Activated CD8-positive, alpha-beta memory T cell treated with anti-CD3 and anti-CD28 coated beads for 36 hours (primary cell): ENCODE data around the gene ACCSL. TPM values are rescaled to one million over a fixed set of nuclear protein-coding genes. Genes with fewer than 3 reads are reported as not detected.

Experiments
- CTCF ChIA-PET: fragments of 350-600 bp; sonication (Branson Sonifier 250); formaldehyde crosslinking; loops from one replicate; lab custom pipeline; 2021; ENCODE audit warnings: antibody characterized with exemption; lab: Charles Lee
- POLR2A ChIA-PET: fragments of 350-600 bp; sonication (Branson Sonifier 250); formaldehyde crosslinking; loops from one replicate; lab custom pipeline; 2021; ENCODE audit warnings: antibody characterized with exemption; lab: Charles Lee
- total RNA-seq, 2 experiments: library from RNA; stranded (reverse); gene quantifications; one replicate each; pipeline ENCODE4 v1.2.3, GENCODE V29; 2021

Gene ACCSL
- total RNA-seq, 2 experiments from 2014 or later: not detected

DNA sequence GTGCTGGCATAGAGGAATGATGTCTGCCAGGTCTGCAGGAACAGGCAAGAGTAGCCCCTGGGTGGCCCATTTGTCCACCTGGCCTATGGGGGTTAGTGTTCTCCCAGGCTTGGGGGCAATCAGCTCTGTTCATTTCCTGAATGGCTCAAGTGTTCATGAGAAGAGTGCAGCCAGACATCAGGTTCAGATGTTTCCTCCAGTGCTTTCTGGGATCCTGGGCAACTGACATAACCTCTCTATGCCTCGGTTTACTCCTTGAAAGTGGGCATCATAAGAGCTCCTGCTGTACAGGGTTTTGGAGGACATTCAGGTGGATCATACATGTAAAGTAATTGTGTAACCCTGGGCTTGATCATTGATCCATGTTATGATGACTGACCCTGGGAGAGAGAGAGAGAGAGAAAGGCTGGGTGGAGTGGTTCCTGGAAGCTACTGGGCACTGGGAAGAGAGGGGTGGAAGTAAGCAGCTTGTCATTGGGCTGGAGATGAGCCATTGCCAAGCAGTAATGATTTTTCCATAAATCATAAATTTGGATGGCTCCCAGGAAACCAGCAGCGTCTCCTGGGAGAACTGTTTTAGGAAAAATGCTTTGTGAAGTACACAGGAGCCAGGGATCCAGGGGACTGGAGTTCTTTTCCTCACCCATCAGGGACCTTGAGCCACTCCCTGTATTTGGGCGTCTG, 30.2 kb upstream of the ACCSL start:
- ChIA-PET CTCF (no interaction called here), POLR2A (no interaction called here)

DNA sequence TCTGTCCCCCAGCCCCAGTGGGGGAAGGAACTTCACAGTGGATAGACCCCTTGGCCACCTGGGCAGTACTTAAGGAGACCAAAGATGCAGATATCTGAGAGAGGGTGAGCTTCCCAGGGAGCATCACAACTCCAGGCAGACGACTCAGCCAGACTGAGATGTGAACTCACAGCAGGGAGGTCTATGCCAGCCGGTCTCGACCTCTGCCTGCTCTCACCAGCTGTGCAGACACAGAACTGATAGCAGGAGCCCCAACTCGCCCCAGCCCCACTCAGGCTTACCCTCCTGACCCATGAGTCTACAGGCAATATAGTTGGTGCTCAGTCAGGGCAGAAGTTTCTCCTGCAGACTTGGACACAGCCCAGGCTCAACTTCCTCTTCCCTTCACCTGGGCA, 29.7 kb upstream of the ACCSL start:
- CTCF ChIA-PET: no interaction called here

DNA sequence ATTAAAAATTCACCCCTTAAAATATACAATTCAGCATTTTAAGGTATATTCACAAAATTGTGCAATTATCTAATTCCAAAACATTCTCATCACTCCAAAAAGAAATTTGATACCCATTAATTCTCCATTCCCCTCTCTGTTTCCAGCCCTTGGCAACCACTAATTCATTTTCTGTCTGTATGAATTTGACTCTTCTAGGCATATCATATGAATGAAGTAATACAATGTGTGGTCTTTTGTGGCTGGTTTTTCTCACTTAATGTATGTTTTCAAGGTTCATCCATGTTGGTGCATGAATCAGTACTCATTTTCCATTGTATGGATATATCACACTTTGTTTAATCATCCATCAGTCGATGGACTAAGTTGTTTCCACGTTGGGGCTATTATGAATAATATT, 29.0 kb upstream of the ACCSL start:
- ChIA-PET POLR2A (no interaction called here), CTCF (no interaction called here)

More for the DNA sequence above, 29.7 kb upstream of the ACCSL start:
- POLR2A ChIA-PET: no interaction called here

DNA sequence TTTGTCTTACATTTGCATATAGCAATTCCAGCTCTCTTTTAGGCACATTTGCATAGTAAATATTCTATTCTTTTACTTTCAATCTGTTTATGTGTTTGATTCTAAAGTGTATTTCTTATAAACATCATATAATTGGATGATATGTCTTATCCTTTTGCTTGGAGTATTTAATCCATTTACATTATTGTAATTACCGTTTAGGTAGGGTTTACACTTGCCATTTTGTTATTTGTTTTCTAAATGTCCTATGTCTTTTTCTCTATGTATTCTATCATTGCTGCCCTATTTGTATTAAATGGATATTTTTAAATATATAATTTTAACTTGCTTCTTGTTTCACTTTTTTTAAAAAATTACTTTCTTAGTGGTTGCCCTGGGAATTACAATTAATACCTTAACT, 22.8 kb upstream of the ACCSL start:
- CTCF ChIA-PET: no interaction called here
- POLR2A ChIA-PET: no interaction called here

DNA sequence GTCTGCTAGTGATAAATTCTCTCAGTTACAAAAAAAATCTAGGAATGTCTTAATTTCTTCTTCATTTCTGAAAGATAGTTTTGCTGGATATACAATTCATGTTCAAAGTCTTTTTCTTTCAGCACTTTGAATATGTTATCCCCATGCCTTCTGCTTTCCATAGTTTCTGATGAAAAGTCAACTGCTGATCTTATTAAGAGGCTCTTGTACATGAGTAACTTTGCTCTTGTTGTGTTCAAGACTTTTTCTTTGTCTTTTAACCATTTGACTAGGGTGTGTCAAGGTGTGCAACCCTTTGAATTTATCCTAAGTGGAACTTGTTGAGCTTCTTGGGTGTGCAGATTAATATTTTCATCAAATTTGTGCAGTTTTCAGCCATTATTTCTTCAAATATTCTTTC, 22.1 kb upstream of the ACCSL start:
- ChIA-PET CTCF (no interaction called here), POLR2A (no interaction called here)

DNA sequence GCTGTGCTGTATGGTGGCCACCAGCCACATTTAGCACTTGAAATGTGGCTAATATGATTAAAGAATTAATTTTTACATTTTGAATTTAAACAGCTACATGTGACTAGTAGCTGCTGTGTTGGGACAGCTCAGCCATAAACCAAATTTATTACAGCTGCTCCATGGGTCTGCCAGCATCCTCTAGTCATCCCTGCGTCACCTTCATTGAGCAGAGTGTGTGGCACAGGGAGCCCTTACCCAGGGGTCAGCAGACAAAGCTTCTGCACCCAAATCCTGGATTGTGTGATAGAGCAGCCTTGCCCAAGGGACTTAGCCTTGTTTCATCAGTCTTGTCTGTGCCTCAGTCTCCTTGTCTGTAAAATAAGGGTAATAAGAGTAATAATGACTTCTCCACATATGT, 19.4 kb upstream of the ACCSL start:
- POLR2A ChIA-PET: no interaction called here
- CTCF ChIA-PET: no interaction called here

DNA sequence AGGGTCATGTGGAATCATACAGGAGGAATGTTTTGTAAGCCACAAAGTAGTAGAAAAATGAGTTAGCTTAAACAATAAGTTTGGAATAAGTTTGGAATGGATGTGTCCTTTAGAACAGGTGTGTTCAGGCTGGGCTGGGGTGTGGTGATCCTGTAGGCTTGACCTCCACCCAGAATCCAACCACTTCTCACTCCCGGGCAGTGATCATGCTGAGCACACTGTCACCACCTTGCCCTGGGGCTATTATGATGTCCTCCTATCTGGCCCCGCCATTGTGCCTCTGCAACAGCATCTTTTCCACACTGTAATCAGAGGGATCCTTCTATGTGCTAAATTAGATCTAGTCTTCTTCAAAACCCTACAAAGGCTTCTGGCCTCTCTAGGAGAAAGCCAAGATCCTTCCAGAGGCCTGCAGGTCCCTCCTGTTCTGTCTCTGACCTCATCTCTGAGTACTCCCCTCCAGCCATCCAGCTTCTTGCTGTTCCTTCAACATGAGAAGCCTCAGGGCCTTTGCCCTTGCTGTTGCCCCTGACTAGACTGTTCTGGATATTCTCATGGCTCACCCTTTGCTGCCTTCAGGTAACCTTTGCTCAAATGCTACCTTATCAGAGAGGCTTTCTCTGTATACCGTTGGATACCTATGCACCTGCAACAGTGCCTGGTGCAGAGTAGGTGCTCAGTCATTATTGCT, 18.8 kb upstream of the ACCSL start:
- ChIA-PET POLR2A (no interaction called here), CTCF (no interaction called here)

DNA sequence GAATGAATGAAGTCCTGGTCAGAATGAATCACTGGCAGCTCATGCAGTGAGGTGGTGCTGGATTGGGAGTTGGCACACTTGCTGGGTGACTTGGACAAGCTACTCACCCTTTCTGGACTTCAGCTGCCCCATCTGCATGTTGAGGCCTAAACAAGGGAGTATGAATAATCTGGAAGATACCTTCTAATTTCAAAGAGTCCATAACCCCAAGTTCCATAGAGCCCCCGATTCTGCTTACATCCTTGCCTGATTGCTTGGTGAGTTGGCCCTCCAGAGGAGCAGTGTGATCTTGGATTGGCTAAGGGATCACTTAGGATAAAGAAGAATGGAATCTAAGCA, 18.3 kb upstream of the ACCSL start:
- CTCF ChIA-PET: no interaction called here
- POLR2A ChIA-PET: no interaction called here

DNA sequence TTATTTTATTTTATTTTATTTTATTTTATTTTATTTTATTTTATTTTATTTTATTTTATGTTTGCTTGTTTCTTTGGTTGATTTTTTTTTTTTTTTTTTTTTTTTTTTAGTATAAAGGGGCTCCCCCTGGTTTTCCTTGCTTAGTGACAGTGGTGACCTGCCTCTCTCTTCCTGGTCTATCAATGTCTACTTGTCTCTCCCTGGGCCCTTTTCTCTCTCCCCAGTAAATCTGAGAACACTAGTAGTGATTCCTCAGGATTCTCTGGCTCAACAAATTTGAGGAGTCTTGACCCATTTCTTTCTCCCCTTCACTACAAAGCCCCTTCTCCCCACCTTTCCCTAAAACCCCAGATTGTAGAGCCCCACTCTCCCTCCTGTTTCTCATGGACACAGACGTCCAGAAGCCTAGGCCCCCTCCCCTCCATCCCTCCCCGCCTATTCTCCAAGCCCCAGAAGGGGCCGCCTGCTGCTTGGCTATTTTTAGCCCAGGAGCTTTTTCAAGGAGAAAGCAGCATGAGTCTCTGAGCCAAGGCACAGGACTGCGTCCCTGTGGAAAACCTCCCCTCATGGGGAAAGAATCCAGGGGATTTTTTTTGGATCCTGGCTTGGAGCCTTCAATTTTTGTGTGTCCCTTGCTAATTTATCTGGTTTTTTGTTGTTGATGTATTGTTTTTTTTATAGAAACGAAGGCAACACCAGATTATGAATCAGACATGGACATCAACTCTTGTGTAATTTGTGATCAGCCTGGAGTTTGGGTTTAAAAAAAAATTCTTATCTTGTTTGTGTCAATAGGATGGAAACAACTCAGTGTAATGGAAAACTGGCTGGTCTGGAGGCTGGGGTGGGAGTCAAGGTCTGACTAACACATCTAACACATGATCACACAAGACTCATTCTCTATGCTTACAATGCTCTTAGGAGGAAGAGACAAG, 17.5 kb upstream of the ACCSL start:
- ChIA-PET CTCF (no interaction called here), POLR2A (no interaction called here)

DNA sequence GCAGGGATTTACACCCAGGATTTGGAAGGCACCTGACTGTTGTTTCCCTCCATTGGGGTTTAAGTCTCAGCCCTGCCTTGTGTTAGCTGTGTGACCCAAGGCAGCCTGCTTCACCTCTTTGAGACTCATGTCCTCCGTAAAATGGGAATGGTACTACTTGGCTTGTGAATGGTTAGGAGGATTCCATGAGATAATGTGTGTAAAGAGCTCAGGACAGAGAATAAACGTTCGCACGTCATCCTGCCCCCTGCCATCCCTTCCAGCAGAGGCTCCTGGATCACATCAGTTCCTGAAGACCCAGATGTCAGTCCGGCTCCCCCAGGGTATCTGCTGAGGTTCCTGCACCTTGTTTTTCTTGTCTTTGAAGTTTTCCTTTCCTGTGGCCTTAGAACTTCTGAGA, 16.8 kb upstream of the ACCSL start:
- POLR2A ChIA-PET: no interaction called here
- CTCF ChIA-PET: no interaction called here

DNA sequence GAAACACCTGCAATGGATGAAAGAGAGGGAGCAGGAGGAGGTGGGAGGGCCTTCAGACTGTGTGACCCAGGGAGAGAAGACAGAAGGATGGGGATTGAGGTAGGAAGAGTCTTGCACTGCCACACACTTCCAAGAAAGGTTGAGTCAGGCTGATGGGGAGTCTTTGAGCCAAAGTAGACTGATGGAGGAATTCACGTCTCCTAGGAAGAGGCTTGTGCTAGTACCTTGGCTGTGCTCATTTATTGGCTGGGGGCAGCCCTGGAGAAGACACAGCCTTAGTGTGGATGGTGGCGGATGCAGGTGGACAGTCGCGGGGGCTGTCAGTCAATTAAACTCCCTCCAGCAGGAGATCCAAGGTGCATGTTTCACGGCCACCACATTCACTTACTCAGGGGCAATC, 16.2 kb upstream of the ACCSL start:
- POLR2A ChIA-PET: no interaction called here

DNA sequence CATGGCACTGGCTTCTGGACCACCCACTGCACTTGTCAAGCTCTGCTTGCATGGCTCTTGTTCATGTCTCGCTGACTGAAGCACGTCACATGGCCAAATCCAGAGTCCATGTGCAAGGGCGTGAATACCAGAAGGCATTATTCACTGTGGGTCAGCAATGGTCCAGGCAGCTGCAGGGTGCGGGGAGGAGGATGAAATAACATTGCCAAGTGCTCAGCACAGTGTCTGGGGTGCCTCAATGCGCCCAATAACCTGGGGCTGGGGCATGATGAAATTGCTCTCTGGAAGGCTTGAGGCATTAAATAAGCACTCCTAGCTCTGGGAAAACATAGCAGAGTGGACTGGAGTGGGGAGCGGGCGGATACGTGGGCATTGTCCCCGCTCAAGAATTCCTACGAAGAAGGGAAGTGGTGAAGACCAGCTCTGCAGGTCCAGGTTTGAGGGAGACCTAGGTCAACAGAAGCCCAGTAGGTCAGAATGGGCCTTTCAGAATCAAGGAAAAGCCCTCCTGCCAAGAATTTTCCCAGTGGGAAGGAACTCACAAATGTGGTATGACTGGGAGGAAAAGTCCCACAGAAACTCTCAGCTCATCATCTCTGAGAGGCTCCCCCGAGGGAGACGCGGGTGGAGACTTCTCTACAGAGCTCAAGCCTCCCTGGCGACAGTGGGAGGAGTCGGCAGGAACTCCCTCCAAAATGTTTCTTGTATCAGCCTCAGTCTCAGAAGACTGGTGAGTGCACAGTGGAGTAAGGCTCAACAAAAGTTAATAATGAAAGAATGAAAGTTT, 15.3 kb upstream of the ACCSL start:
- ChIA-PET CTCF (no interaction called here), POLR2A (no interaction called here)

More for the DNA sequence above, 16.2 kb upstream of the ACCSL start:
- CTCF ChIA-PET: no interaction called here

DNA sequence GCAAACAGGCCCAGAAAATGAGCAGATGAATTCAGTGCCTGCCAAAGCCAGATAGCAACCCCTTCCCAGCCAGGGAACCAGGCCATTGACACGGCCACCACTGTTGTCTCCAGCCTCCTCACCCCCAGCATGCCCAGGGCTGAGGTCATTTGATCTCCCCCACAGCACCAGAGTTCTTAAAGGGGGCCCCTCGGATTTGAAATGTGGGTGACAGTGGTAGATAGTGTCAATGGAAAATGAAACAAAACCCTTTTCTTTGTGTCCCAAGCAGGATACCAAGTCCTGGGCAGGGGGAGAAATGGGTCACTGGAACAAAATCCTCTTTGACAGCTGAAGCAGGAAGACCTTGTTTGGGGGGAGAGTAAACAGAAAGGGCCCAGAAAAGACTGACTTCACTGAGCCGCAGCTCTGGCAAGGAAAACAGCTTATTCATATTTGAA, 14.3 kb upstream of the ACCSL start:
- CTCF ChIA-PET: no interaction called here
- POLR2A ChIA-PET: no interaction called here

DNA sequence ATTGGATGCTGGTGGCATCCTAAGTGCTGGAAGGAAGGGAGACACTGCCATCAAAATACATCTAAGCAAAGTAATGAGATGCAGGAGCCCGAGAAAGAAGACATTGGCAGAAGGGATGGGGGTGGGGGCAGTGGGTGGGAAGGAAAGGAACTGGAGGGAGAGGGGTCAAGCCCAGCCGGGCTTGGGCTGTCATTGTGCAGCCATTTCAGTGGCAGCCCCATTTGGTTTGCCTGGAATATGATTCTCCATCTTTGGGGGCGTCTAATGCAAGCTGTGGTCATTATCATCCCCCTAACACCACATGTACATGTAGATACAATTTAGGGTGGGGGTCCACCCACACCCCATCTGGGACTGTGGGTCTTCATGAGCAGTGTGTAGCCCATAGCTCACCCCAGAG, 13.9 kb upstream of the ACCSL start:
- POLR2A ChIA-PET: no interaction called here
- CTCF ChIA-PET: interaction anchor here (1.6 kb wide), 1 partner anchor 144 kb away, joined by 5 read pairs; no protein-coding TSS in a partner anchor

DNA sequence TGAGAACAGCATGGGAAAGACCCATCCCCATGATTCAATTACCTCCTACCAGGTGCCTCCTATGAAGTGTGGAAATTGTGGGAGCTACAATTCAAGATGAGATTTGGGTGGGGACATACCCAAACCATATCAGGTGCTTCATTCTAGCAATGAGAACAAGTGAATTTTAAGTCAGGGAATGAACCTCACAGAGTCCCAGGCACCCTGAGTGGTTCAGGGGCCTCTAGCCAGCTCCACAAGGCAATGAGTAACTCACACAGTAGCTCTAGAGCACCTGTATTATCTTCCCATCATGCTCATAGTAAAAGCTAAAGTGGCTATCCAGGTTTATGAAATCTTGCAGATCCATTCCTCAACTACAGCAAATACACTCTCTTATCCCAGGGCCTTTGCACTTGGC, 13.1 kb upstream of the ACCSL start:
- ChIA-PET POLR2A (no interaction called here), CTCF (interaction anchor here (1.6 kb wide), 1 partner anchor 145 kb away, joined by 5 read pairs; no protein-coding TSS in a partner anchor)

DNA sequence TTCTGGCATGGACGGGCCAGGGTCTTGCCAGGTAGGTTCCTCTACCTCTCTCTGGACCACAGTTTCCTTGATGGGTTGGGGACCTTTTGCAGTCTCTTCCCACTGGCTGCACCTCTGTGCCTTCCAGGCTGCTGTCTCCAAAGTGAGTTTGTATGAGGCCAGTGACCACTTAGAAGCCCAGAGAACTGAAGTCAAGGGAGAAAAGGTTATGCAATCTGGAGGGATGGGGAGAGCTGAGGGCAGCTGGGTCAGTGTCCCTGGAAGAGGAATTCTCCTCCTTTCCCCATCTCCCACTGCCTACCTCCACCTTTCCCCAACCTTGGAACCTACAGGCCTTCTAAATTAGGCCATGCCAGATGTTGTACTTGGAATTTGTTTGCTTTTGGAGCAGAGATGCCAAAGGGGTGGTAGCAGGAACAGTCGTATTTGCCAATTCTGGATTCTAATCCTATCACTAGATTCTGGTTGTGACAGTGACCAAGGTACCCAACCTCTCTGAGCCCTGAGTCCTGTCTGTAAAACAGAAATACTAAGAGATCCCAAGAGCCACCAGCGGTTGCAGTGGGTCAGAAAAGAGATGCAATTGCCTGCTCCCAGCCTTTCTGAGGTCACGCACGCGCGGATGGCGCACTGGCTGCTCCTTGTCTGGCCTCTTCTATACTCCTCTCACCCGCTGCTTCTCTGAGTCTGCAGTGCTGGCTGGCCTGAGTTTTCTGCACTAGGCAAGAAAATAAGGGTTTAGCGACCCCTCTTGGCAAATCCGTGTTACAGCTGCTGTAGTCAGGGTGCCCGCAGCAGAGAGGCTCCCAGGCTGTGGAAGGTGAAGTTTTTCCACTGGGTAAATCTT, 10.7 kb upstream of the ACCSL start:
- CTCF ChIA-PET: interaction anchor here (0.6 to 2.2 kb wide), 2 partner anchors 18 to 147 kb away, joined by 3 to 6 read pairs; no protein-coding TSS in a partner anchor

DNA sequence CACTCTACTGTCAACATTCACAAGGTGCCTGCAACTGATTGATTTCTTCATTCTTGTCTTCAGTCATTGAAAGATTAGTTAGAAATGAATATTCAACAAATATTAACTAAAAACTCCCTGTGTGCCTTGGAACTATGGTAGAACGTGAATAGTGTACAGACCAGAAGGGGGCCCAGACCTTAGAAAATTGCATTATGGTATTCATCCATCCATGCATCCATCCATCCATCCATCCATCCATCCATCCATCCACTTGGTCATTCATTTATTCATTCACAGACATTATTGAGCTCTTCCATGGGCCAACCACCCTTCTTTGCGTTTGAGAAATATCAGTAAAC, 10.2 kb upstream of the ACCSL start:
- CTCF ChIA-PET: interaction anchor here (0.6 to 2.2 kb wide), 2 partner anchors 17 to 148 kb away, joined by 3 to 6 read pairs; no protein-coding TSS in a partner anchor
- POLR2A ChIA-PET: no interaction called here

More for the DNA sequence above, 10.7 kb upstream of the ACCSL start:
- POLR2A ChIA-PET: no interaction called here

DNA sequence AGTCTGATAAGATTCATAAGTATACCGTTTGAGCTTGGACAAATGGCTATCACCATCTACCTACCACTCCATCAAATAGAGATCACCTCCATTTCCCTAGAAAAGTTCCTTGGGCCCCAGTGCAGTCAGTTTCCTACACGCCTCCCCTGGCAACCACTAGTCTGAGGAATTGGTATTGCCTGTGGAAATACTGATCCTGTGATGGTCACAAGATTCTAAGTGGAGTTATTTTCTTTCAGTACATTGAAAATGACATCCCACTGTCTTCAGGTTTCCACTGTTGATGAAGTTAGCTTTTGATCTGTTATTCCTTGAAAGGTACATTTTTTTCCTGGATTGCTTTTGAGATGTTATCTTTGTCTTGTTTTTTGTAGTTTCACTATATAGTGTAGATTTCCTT, 4.6 kb upstream of the ACCSL start:
- ChIA-PET CTCF (no interaction called here), POLR2A (no interaction called here)

DNA sequence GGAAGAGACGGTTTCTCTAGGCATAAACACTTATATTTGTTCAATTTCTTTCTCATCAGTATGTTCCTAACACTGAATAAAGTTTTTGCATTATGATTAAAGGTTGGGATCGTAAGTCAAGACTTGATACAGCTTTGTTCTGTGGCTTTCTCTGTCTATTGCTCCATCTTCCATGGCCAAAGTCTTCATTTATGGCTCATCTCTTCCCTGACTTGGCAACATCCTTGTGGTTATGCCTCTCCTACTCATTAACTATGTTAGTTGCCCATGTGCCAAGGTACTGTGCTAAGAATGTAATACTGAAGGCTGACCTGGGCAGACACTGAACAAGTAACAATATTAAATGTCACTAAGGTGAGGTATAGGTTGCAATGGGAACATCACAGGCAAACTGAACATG, 1.6 kb upstream of the ACCSL start:
- CTCF ChIA-PET: no interaction called here

More for the DNA sequence above, 1.6 kb upstream of the ACCSL start:
- POLR2A ChIA-PET: no interaction called here
